Stimulated activated CD8-positive, alpha-beta memory T cell treated with anti-CD3 and anti-CD28 coated beads, Interleukin-4, amount 100 ng/mL, for 24 hours (primary cell): Measurements from ENCODE around the gene RECQL5.

Source experiments
- DNase-seq: peaks from one replicate; pipeline ENCODE4 v3.0.0-alpha.2; 2020; ENCODE audit warnings: low read depth

Gene RECQL5

DNA sequence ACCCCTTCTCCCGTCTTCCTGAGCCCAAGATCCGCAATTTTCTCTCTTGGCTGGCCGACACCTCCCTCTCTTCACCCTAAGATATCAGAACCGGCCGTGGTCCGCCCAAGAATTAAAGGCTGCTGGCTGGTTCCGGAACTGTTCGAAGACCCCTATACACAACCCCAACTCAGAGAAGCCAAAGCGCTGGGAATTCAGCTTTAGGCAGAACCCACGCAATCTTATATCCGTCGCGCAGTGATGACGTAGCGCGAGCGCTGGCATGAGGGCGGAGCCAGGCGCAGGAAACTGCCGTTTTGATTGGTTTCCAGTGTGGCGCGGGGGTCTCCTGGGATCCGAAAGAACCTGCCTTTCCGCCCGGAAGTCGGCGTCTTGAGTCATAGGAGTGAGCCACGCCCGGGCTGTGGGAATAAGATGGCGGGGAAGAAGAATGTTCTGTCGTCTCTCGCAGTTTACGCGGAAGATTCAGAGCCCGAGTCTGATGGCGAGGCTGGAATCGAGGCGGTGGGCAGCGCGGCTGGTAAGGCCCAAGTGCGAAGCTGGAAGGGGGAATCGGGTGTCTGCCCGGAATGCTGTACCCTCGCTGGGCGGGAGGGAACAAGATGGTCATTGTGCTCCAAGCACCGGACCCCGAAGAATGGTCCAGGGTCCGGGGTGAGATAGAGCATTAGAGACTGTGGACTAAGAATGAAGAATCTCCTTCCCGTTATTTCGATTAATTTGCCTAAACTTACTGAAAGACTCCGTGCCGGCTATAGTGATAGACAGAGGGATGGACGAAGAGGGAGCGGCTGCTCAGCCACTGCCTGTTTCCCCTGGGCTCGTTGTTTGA, at the start of gene RECQL5, which contains the start of gene SAP30BP:
Gene RECQL5 (minus strand): TSS at position 196 of the 832 bp plus-strand sequence. CDS start 597 bp downstream, outside the sequence.
Gene SAP30BP (plus strand): TSS at position 380 of the 832 bp plus-strand sequence. CDS start 35 bp downstream, at position 415.
- peak; percentile 96 for DNase-seq

DNA sequence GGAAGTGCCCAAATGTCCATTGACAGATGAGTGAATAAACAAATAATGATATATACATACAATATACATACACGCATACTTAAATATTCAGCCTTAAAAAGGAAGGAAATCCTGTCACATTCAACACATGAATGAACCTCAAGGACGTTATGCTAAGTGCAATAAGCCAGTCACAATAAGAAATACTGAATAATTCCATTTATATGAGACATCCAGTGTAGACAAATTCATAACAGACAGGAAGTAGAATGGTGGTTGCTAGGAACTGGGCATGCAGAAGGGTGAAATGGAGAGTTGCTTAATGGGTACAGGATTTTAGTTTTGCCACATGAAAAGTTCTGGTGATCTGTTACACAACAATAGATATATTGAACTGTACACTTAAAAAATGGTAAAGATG, 45.5 kb upstream of the RECQL5 start:
- DNase-seq: no peak

DNA sequence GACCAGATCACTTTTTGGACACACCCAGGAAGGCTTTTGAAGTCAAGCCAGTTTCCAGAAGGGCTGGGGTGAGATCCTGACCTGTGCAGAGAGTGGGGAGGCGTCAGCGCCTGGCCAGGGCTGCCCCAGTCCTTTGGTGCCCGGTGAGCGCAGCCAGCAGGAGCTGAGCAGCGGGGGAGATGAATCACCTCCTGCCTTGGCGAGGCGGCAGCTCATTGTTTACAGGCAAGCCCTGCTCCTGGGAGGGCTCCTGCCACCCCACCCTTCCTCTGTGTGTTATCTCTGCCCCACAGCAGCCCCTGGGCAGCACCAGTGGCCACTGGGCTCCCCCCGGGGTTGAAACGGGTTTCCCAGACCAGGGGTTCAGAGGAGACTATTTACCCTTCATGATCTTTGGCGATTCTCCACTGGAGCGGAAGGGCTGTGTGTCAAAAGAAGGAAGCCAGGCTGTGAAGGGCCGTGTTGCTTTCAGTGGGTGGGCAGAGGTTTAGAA, 40.2 kb upstream of the RECQL5 start:
- no peak for DNase-seq

DNA sequence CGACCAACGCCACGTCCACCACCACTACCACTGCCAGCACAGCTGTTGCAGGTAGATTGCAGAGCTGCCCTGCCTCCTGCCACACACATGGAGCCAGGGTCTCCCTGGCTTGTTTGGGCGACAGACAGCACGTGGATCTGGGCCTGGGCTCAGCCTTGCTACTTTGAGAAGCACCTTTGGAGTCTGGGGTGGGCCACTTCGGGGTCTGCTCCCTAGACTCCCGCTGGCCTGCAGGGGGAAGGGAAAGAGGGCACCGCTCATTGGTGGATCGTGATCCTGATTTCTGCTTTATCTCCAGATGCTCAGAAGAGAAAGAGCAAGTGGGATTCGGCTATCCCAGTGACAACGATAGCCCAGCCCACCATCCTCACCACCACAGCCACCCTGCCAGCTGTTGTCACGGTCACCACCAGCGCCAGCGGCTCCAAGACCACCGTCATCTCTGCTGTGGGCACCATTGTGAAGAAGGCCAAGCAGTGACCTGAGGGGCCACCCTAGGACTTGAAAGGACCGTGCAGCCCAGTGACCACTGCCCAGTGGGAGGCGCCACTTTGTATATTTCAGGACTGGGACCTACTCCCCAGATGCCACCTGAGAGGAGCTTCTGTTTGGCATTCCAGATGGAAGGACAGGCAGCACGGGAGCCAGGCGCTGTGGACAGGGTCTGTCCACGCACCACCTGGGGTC, 39.2 kb upstream of the RECQL5 start:
- DNase-seq: no peak

DNA sequence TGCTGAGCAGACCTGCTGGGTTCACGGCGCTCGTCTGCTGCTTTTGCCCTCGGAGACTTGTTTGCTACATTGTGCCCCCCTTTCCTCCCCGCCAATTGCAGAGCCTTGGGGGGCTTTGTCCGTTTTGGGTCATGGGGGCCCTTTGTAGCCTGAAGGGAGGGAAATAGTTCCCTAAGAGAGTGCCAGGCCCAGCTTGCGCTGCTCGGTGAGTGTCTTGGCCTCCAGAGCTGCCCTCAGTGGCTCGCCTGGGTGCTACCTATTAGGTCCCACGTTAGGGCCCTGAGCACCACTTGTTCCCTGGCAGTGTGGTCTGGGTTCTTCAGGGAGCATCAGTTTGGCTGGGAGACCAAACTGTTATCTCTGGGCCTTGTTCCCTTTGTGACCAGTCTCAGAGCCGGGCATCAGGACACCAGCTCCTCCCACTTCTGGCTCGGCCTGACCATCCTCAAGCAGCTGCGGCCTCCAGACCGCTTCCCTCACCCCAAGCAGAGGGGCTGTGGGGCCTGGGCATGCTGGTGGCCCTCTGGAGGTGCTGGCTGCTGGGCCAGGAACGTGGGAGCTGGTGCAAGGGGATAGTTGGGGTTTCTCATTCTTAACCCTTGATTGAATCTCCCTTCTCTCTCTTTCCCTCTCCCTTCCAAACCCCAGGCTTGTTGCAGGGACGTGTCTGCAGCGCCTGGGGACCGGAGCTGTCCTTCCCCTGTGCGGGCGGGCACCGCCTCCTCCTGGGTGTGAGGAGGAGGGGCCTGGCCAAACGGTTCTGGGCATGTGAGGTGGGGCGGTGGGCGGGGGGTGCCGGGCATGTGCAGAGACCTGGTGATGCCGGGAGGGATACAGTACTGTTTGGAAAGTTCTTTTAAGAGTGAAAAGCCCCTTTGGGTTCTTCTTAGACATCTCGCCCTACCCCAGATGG, 38.3 kb upstream of the RECQL5 start:
- no peak for DNase-seq

DNA sequence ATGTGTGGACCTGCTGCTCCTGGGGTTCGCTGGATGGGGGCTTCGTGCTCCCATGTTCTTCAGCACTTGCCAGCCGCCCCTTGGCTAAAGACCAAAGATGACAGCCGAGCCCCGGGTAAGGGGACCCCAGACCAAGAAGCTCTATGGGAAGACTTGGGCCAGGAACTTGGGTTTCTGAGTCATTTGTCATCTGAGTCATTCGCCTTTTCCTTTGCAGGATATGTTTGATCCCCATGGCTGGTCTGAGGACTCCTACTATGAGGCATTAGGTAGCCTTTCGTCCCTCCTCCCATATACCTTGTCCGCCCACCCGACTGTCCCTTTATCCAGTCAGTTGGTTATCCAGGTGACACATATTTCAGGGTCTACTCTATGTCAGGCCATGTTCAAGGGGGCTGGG, 36.6 kb upstream of the RECQL5 start:
- DNase-seq: no peak

DNA sequence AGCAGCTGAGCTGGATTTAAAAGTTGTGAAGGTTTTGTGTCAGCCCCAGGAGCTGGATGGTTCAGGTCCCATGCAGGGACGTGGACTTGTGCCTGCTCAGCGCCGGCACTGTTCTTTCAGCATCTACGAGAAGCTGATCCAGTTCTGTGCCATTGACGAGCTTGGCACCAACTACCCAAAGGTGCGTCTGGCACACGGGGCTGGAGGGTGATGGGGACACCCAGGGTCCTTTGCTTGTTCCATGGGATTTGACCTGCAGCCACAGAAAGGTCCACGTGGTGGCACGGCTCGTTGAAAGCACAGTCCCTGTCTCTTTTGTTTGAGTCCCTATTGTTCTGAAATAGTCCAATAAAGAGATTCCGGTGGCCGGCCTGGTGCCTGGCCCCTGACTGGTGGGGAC, 36.2 kb upstream of the RECQL5 start:
- no peak for DNase-seq

DNA sequence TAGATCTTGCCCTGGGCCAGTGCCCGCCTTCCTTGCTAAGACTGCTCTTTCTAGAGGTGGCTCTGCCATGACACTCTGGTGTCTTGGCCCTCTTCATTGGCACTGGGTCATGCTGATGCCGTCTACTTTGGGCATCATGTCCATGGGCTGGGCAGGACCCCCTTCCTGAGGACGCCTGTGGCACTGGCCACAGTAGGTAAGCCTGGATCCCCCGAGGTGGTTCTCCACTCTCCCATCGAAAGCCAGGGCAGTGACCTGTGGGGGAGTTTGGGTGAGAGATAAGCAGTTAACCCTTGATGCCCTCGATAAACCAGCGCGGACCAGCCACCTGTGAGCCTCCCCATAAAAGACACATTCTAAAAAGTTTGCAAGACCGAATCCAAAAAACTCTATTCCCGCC, 34.3 kb upstream of the RECQL5 start:
- DNase-seq: no peak

DNA sequence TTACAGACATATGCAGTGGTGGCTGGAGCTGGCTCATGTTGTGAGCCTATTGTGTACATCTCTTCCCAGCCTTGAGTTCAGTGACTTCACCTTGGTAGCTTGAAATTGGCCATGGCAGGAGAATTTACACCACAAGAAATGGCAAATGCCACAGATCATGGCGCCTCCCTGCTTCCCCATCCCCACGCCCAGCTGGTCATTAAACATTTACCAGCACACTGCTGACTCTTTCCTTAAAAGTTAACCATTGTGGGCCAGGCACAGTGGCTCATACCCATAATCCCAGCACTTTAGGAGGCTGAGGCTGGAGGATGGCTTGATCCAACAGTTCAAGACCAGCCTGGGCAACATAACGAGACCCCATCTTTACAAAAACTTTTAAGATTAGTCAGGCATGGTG, 31.7 kb upstream of the RECQL5 start:
- no peak for DNase-seq

DNA sequence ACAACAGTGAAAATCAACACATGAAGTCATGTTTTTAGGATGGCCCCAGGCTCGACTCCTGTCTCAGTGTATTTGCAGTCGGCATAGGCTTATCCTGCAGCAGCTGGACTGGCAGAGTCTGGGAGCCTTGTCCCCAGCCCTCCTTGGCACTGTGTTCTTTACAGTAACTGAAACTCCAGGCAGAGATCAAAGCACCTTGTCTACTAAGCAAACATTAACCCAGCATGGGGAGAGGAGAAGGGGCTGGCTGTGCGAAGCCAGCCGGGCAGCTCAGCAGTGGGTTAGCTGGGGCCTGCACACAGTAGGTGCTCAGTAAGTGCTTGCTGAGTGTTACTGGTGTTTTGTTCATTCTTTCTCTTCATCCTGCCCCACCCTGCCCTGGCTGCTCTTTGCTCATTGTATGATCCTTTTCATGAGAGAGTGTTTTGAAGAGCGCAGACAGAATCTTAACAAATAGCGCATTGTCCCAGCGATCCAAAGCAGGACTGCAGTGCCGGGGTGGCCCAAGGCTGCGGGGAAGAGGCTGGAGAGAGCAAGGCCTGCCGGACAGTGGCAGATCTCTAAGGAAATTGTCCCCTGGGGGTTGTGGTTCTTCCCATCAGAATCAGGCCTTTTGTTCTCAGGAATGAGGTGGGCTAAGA, 30.8 kb upstream of the RECQL5 start:
- DNase-seq: no peak

DNA sequence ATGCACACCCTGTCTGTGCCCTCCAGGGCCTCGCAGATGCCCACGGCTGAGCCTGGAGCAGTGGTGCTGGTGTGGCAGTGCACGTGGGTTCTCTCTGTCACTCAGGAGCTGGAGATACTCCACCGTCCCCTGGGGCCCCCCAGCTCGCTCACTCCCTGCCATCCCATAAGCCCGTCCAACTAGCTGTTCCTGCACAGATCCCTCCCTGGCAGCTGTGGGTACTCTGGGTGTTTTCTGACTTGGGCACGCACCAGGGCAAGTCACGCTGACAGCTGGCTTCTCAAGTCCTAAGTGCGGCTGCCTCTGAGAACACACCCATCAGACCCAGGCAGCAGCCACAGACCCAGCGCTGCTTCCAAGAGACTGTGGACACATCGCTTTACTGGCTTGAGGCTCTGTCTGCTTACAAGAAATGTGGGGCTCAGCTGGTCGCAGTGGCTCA, 28.9 kb upstream of the RECQL5 start:
- no peak for DNase-seq

DNA sequence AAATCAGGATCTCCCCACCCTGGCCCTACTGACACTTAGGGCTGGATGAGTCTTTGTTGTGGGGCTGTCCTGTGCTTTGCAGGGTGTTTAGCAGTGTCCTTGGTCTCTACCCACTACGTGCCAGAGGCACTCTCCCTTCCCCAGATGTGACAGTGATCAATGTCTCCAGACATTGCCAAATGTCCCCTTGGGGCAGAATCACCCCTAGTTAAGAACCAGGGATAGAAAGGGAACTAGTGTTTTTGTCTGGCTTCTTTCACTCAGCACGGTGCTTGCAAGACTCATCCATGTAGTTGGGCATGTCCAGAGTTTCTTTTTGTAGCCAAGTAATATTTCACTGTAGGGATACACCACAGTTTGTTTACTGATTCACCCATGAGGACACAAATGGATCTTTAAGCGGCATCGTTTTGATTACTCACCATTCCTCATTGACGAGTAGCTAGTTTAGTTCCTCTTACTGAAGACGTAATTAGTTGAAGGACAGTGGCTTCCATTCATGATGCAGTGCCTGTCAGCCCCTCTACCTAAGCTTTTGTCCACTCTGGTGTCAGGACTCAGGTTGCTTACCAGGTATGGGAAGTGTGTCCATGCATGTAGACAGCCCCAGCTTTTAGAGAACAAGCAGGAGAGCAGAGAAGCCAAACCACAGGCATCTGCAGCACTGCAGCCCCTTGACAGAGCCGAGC, 28.3 kb upstream of the RECQL5 start:
- no peak for DNase-seq

DNA sequence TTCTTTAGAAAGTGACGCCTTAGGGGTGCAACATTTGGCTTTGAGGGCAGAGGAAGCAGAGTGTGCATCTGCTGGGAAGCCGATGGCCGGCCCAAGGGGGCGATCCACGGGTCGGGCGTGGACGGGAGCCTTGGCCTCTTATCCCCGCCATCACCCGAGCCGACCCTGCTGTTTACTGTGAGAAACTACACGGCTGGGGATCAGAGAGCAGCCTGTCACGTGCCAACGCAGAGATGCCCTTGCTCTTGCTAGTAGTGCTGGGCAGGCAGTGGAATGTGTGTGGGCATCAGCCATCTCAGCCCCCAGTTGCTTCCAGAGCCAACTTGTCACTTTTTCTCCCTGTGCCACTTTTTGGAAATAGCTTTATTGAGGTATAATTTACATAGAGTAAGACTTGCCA, 27.6 kb upstream of the RECQL5 start:
- no peak for DNase-seq

DNA sequence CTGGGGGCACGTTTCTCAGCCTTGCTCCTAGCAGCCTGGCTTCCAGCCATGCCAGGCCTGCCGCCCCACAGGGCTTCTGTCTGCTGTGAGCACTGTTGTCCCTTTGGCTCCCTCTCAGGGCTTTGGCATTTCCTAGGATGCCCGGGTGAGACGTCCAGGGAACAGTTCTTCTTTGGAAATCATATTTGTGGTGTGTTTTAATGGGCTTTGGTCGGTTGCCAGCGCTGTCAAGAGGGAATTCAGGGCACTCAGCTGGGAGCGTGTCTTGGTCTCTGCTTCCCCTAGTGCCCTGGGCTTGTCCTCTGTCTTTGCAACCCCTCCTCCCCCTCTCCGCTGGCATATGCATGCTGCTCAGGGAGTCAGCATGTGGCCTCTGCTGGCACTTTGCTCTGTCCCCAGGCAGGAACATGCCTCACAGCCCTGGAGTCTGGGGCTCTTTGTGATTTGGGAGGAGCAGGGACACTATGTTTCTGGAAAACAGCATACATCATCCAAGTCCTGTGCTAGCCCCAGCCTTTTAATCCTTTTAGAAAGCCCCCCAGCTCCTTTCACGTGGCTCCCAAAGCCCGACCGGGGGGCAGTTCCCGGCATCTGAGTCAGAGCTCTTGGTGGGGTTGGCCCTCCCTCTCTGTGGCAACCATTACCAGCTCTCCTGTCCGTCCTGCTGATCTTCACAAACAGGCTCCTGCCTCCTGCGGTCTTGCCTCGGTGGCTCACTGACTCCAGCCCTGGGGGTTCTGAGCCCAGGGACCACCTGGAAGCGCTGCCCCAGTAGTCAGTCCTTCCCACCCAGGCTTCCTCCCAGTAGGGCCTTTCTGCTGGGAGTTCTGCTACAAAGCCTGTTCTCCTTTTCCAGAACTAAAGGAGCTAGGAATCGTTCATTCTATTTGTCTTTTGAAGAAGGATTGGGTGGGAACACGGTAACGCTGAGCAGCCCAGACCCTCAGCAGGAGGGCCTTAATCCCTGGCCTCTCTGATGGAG, 26.8 kb upstream of the RECQL5 start:
- DNase-seq: no peak

DNA sequence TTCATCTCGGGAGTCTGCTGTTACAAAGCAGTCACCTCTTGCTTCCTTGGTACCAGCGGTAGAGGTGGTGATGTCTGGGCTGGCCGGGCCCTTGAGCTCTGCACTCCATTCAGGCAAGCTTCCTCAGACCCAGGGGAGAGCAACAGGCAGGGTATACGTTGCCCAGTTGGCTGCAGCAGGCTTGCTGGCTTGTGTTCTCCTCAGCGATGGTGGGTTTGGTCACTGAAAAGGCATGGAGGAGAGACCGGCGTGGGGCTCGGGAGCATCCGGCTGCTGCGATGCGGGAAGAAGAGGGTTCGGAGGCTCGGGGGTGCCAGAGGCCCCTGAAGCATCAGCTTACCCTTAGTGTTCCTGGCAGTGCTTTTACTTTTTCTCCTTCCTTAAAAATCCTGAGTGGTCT, 26.0 kb upstream of the RECQL5 start:
- no peak for DNase-seq

DNA sequence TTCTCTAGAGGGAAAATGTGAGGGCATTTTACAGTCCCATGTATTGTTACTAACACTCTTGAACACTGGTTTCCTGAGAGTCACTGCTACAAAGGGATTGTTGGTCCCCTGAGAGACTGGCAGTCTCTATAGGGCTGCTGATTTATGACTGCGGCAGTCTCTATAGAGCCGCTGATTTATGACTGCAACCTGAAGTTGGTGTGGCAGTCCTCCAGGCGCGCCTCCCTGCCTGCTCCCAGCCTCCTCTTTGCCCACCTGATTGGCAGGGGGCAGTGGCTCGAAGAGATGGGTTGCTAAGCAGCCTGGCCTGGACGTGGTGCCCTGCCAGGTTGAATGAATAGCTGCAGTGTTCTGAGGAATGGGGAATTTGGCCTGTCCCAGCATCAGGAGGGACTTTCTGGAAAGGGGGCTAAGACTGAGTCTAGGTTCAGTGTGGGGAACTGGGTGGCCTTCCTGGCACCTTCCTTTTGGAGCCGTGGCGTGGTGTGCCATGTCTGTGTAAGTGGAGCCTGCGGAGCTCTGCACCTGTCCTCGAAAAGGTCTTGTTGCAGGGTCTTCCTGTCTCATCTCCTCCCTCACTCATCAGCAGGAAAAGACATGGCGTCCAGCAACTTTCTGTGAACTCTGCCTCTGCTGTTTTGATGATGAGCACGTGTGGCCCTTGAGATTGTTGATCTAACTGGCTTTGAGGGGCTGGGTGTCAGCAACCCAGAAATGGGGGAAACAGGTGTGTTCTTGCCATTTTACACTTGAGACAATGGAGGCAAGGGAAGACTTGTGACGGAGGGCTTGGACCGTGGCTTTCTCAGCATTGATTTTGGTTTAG, 25.1 kb upstream of the RECQL5 start:
- no peak for DNase-seq

DNA sequence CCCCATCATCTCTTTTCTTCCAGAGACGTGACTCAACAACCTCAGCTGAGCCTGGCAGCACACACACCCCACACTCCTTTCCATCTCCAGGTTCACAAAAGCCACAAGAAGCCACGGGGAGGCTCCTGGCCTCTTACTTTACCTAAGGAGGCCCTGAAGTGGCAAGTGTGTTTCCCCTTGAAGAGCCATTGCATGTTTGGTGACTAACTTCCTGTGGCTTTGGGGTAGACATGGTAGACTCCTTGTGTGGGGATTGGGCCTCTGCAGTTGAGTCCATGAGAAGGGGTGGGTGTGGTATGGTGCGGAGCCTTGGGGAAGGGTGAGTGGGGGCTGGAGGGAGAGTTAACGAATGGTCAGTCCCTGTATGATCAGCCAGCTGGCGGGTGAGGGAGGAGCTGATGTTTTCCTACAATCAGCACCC, 24.4 kb upstream of the RECQL5 start:
- peak; percentile 12 for DNase-seq

DNA sequence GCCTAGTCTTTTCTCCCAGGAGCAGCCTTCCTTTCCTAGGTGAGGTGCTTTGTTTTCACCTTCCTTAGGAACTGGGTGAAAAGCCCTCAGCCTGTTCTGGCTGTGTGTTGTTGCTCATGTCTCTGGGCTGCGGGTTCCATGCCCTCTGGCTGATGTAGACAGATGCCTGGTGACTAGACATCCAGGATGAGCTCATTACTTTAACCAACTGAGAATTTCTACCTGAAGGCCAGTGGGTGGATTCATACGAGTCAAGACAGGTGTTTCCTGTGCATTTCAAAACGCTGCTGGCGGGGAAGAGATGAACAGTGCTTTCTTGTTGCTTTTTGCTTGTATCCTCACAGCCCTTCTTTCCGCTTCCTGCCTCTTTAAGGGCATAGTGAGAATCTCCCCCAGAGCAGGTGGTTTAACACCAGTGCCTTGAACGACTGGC, 22.5 kb upstream of the RECQL5 start:
- no peak for DNase-seq
